ENCODE data around the gene AMDHD1.
A peak's percentile ranks its signal among the peaks of the same experiment; 100 is the strongest.

The AMDHD1 gene

GRCh38 chr12:95943330-95943842 is at the start of gene AMDHD1:
AMDHD1 (plus strand) TSS chr12:95943331; CDS start chr12:95943399, 68 bp downstream.
- DNase-seq, result peak; percentile 40 to 66

GRCh38 chr12:95896846-95897245 is 46.3 kb upstream of the AMDHD1 start:
- no peak for DNase-seq

GRCh38 chr12:95898081-95898480 is 45.0 kb upstream of the AMDHD1 start:
- no peak for DNase-seq

GRCh38 chr12:95908573-95908972 is 34.6 kb upstream of the AMDHD1 start:
- DNase-seq, result no peak

- no peak for DNase-seq
These were observed 33.3 kb upstream of the AMDHD1 start for GRCh38 chr12:95909871-95910270.

GRCh38 chr12:95918194-95918993 is 24.7 kb upstream of the AMDHD1 start:
- peak; percentile 54 to 72 for DNase-seq

GRCh38 chr12:95919110-95919509 is 24.0 kb upstream of the AMDHD1 start:
- no peak for DNase-seq

- DNase-seq, result no peak
These were observed 20.9 kb upstream of the AMDHD1 start for GRCh38 chr12:95922231-95922630.

GRCh38 chr12:95940514-95940913 is 2.6 kb upstream of the AMDHD1 start:
- no peak for DNase-seq

GRCh38 chr12:95942101-95942523 is 1.0 kb upstream of the AMDHD1 start:
- DNase-seq, result peak in 1 of 2 donors; percentile 10

GRCh38 chr12:95942524-95943329 is 404 bp upstream of the AMDHD1 start, which contains the start of gene CCDC38:
CCDC38 (minus strand) TSS chr12:95942614; CDS start chr12:95936509, 6,105 bp downstream.
- DNase-seq, result peak; percentile 79 to 87

GRCh38 chr12:95944108-95944704 is 1.1 kb downstream of the AMDHD1 start:
- DNase-seq, result no peak

GRCh38 chr12:95949477-95950206 is 6.5 kb downstream of the AMDHD1 start:
- no peak for DNase-seq

- DNase-seq, result no peak
These were observed 8.4 kb downstream of the AMDHD1 start for GRCh38 chr12:95951515-95951914.

GRCh38 chr12:95953000-95953399 is 9.9 kb downstream of the AMDHD1 start:
- no peak for DNase-seq

- no peak for DNase-seq
These were observed 12.5 kb downstream of the AMDHD1 start for GRCh38 chr12:95955549-95956159.

GRCh38 chr12:95956557-95957145 is 13.5 kb downstream of the AMDHD1 start:
- no peak for DNase-seq

GRCh38 chr12:95959107-95959506 is 16.0 kb downstream of the AMDHD1 start:
- peak in 1 of 2 donors; percentile 13 for DNase-seq

- no peak for DNase-seq
These were observed 17.1 kb downstream of the AMDHD1 start for GRCh38 chr12:95960241-95960640.

GRCh38 chr12:95962222-95962621 is 19.1 kb downstream of the AMDHD1 start:
- DNase-seq, result no peak

GRCh38 chr12:95963096-95963495 is 20.0 kb downstream of the AMDHD1 start:
- DNase-seq, result no peak
